ENCODE data around the gene FIBCD1. TPM values are rescaled to one million over a fixed set of nuclear protein-coding genes. Genes with fewer than 3 reads are reported as not detected.
A peak's percentile ranks its signal among the peaks of the same experiment; 100 is the strongest.

FIBCD1 gene
- total and polyA plus RNA-seq, 9 of the 15 experiments (the other 6 are each of a cell fraction or from before 2014, with no cell fraction given) = 0.53 to 1.2 (median 0.95) TPM; not detected in 4

DNA sequence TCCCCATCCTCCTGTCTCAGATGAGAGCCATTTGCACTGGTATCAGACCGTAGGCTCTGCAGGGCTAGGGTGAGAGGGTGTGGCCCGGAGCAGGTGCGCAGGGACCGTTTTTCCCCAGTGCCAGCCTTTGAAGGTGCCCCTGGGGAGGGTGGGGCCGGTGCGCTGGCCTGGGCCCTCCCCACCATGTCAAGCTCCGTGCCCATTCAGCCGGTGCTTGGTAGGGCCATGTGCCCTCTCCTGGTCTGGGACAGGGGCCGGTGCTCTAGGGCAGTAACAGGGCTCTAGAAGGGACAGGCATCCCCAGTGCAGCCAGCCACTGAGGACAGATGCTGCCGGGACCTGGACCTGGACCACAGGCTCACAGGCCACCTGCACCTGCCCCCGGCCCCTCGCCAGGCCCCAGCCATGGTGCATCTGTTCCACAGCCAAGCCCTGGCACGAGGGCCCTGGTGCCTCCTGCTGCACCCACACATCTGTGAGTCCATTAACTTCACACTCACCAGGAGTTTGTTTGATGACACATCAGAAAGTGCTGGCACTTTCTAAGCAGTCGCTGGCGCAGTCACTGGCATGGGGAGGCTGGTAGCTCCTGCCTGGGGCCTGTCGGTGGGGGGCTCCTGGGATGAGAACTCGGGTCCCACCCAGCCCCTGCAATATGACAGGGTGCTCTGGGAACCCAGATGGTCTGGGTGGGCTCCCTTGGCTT lies 37.4 kb downstream of the FIBCD1 start:
- no peak for FAIRE-seq
- no peak for TF ChIP-seq GTF2A2 (tag; IDR thresholded peaks at IDR 0.05)
- peak; percentile 23; the same call in 1 of the 2 replicates for TF ChIP-seq MAFK (IDR thresholded peaks at IDR 0.05; ENCODE audit: low read length)
- TF ChIP-seq HCFC1 (IDR thresholded peaks at IDR 0.05; ENCODE audit: low read depth, low read length) = 0 out of 2 replicates have a peak, but pooled peaks have one; percentile 5
- TF ChIP-seq ZNF263 (CRISPR knock-in tag; IDR thresholded peaks at IDR 0.05; ENCODE audit: borderline replicate concordance) = no peak
- no peak for TF ChIP-seq NCOA6 (IDR thresholded peaks at IDR 0.05)
- TF ChIP-seq, protein P1, sequence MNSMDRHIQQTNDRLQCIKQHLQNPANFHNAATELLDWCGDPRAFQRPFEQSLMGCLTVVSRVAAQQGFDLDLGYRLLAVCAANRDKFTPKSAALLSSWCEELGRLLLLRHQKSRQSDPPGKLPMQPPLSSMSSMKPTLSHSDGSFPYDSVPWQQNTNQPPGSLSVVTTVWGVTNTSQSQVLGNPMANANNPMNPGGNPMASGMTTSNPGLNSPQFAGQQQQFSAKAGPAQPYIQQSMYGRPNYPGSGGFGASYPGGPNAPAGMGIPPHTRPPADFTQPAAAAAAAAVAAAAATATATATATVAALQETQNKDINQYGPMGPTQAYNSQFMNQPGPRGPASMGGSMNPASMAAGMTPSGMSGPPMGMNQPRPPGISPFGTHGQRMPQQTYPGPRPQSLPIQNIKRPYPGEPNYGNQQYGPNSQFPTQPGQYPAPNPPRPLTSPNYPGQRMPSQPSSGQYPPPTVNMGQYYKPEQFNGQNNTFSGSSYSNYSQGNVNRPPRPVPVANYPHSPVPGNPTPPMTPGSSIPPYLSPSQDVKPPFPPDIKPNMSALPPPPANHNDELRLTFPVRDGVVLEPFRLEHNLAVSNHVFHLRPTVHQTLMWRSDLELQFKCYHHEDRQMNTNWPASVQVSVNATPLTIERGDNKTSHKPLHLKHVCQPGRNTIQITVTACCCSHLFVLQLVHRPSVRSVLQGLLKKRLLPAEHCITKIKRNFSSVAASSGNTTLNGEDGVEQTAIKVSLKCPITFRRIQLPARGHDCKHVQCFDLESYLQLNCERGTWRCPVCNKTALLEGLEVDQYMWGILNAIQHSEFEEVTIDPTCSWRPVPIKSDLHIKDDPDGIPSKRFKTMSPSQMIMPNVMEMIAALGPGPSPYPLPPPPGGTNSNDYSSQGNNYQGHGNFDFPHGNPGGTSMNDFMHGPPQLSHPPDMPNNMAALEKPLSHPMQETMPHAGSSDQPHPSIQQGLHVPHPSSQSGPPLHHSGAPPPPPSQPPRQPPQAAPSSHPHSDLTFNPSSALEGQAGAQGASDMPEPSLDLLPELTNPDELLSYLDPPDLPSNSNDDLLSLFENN (IDR thresholded peaks at IDR 0.05; ENCODE audit: low read depth in 2 of 2, low read length in 2 of 2) = 0 out of 4 replicates have a peak, but pooled peaks of 1 of the 2 experiments have one; percentile 33
- no peak for TF ChIP-seq SP2 (IDR thresholded peaks at IDR 0.05; ENCODE audit: extremely low read depth, low read depth, low read length, poor library complexity, severe bottlenecking)
- peak; percentile 3; the same call in 1 of the 2 replicates for TF ChIP-seq BHLHE40 (IDR thresholded peaks at IDR 0.05; ENCODE audit: low read length)
- TF ChIP-seq, protein P2, sequence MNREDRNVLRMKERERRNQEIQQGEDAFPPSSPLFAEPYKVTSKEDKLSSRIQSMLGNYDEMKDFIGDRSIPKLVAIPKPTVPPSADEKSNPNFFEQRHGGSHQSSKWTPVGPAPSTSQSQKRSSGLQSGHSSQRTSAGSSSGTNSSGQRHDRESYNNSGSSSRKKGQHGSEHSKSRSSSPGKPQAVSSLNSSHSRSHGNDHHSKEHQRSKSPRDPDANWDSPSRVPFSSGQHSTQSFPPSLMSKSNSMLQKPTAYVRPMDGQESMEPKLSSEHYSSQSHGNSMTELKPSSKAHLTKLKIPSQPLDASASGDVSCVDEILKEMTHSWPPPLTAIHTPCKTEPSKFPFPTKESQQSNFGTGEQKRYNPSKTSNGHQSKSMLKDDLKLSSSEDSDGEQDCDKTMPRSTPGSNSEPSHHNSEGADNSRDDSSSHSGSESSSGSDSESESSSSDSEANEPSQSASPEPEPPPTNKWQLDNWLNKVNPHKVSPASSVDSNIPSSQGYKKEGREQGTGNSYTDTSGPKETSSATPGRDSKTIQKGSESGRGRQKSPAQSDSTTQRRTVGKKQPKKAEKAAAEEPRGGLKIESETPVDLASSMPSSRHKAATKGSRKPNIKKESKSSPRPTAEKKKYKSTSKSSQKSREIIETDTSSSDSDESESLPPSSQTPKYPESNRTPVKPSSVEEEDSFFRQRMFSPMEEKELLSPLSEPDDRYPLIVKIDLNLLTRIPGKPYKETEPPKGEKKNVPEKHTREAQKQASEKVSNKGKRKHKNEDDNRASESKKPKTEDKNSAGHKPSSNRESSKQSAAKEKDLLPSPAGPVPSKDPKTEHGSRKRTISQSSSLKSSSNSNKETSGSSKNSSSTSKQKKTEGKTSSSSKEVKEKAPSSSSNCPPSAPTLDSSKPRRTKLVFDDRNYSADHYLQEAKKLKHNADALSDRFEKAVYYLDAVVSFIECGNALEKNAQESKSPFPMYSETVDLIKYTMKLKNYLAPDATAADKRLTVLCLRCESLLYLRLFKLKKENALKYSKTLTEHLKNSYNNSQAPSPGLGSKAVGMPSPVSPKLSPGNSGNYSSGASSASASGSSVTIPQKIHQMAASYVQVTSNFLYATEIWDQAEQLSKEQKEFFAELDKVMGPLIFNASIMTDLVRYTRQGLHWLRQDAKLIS (CRISPR knock-in tag; IDR thresholded peaks at IDR 0.05) = no peak
- peak in 1 of 2 experiments; percentile 30; a peak in 1 of 4 replicates for TF ChIP-seq RCOR1 (IDR thresholded peaks at IDR 0.05; ENCODE audit: borderline replicate concordance in 1 of 2, low read depth in 2 of 2, low read length in 2 of 2)
- TF ChIP-seq, protein P3, sequence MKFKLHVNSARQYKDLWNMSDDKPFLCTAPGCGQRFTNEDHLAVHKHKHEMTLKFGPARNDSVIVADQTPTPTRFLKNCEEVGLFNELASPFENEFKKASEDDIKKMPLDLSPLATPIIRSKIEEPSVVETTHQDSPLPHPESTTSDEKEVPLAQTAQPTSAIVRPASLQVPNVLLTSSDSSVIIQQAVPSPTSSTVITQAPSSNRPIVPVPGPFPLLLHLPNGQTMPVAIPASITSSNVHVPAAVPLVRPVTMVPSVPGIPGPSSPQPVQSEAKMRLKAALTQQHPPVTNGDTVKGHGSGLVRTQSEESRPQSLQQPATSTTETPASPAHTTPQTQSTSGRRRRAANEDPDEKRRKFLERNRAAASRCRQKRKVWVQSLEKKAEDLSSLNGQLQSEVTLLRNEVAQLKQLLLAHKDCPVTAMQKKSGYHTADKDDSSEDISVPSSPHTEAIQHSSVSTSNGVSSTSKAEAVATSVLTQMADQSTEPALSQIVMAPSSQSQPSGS (CRISPR knock-in tag; IDR thresholded peaks at IDR 0.05) = no peak

More for the DNA sequence above, 37.4 kb downstream of the FIBCD1 start:
- intact Hi-C loops (cut with micrococcal nuclease) (no loop called here), in situ Hi-C loops (cut with MboI) (no loop called here)
- Histone ChIP-seq H3K4me3 (no peak overlapping the region), H3K27ac (ENCODE audit: extremely low read depth, low read depth, low read length) (no peak overlapping the region), H4K20me1 (replicated peaks; ENCODE audit: control insufficient read depth, insufficient read depth, low read length) (peaks cover 93% of the 10 kb centered on the region), H3K9me1 (ENCODE audit: control insufficient read depth, insufficient read depth, low read length) (peaks cover 11% of the 10 kb centered on the region), H3K4me1 (replicated peaks in 1 of 2; ENCODE audit: control insufficient read depth in 2 of 2, insufficient read depth in 2 of 2, low read length in 2 of 2) (peaks cover 0 to 74% of the 10 kb centered on the region in 2 experiments; a peak in 2 of 5 replicates), H3K27me3 (ENCODE audit: control insufficient read depth in 2 of 2, insufficient read depth in 2 of 2, low read length in 2 of 2) (peaks cover 87 to 95% of the 10 kb centered on the region in 2 experiments), H3K79me2 (ENCODE audit: control insufficient read depth, insufficient read depth, low read length) (no peaks in the 10 kb centered on the region), H3K9me3 (replicated peaks; ENCODE audit: control insufficient read depth, insufficient read depth, low read depth, low read length) (no peaks in the 10 kb centered on the region), H3K36me3 (ENCODE audit: control insufficient read depth, insufficient read depth, low read length) (no peaks in the 10 kb centered on the region), H2AFZ (ENCODE audit: low read depth, low read length) (no peak overlapping the region), H3K4me2 (ENCODE audit: insufficient read depth, low read length) (no peak overlapping the region), H3K9ac (ENCODE audit: insufficient read depth in 1 of 2, low read depth in 2 of 2, low read length in 2 of 2) (peak overlapping the region in 1 of 2 experiments; percentile 2; a peak in 1 of 4 replicates)
- ATAC-seq (no peak), DNase-seq (ENCODE audit: extremely low read depth in 1 of 4, low spot score in 3 of 4) (peak in 3 of 4 experiments; percentile 54 to 65 (median 60))
- CTCF ChIA-PET (ENCODE audit: low intra/inter-chr PET ratio) = interaction anchor here (0.6 kb wide), 1 partner anchor 145 kb away, joined by 3 read pairs; no protein-coding TSS in a partner anchor
- 2% methylated on average over 17 of the region's 17 CpGs for WGBS (ENCODE audit: insufficient coverage, low coverage, missing lambda C conversion rate)
- POLR2A ChIA-PET = interaction anchor here (0.7 to 25.7 kb wide), 9 partner anchors 8 to 144 kb away, joined by 3 to 582 read pairs (median 8); partner anchors contain the start of gene QRFP
- no TSS peak for BruUV-seq (replicated peaks)

Measured in K562 (cell line).